OCI-LY1 (cell line): ENCODE measurements around the gene ELMOD1.

Source experiments
- H2AFZ ChIP-seq: fragments of 200-600 bp; sonication (generic), shearing (Covaris generic); 2 replicates; pipeline ENCODE4 v1.6.0; 2014; ENCODE audit warnings: antibody characterized with exemption, mild to moderate bottlenecking, low read length
- H3F3A ChIP-seq: fragments of 200-600 bp; sonication (generic), shearing (Covaris generic); 2 replicates; pipeline ENCODE4 v1.6.0; 2014; ENCODE audit warnings: mild to moderate bottlenecking, antibody characterized with exemption, low read length, moderate library complexity; ENCODE audit not compliant: insufficient read depth
- H3K27ac ChIP-seq: fragments of 200-600 bp; sonication (generic); 2 replicates; pipeline ENCODE4 v1.5.1; 2014; ENCODE audit warnings: low read length, mixed run types, mild to moderate bottlenecking, low read depth; ENCODE audit not compliant: poor library complexity, severe bottlenecking
- H3K27me3 ChIP-seq: fragments of 200-600 bp; sonication (generic); 2 replicates; pipeline ENCODE4 v1.6.0; 2014; ENCODE audit warnings: antibody characterized with exemption, mild to moderate bottlenecking, low read length, moderate library complexity; ENCODE audit not compliant: insufficient read depth
- H3K36me3 ChIP-seq: fragments of 200-600 bp; sonication (generic); 2 replicates; pipeline ENCODE4 v1.6.1; 2014; ENCODE audit warnings: mild to moderate bottlenecking, antibody characterized with exemption, low read length, moderate library complexity, mixed read lengths; ENCODE audit not compliant: insufficient read depth
- H3K4me1 ChIP-seq: fragments of 200-600 bp; sonication (generic); 2 replicates; pipeline ENCODE4 v1.5.1; 2014; ENCODE audit warnings: mild to moderate bottlenecking, low read length, moderate library complexity; ENCODE audit not compliant: insufficient read depth, severe bottlenecking
- H3K4me2 ChIP-seq: fragments of 200-600 bp; sonication (generic), shearing (Covaris generic); 2 replicates; pipeline ENCODE4 v1.6.1; 2014; ENCODE audit warnings: low read length
- H3K4me3 ChIP-seq: fragments of 200-600 bp; sonication (generic); 2 replicates; pipeline ENCODE4 v1.5.1; 2014; ENCODE audit warnings: low read length, low read depth, mild to moderate bottlenecking, mixed read lengths; ENCODE audit not compliant: poor library complexity, severe bottlenecking
- H3K79me2 ChIP-seq: fragments of 200-600 bp; shearing (Covaris generic); 2 replicates; pipeline ENCODE4 v1.6.1; 2016; ENCODE audit warnings: mixed run types, low read length, mixed read lengths; ENCODE audit not compliant: insufficient read depth
- H3K9ac ChIP-seq: fragments of 200-600 bp; sonication (generic), shearing (Covaris generic); 2 replicates; pipeline ENCODE4 v1.6.1; 2014; ENCODE audit warnings: mild to moderate bottlenecking, low read length, mixed read lengths
- H3K9me2 ChIP-seq: fragments of 200-600 bp; sonication (generic), shearing (Covaris generic); 2 replicates; pipeline ENCODE4 v1.6.1; 2014; ENCODE audit warnings: low read depth, mild to moderate bottlenecking, low read length, mixed read lengths
- H3K9me3 ChIP-seq: fragments of 200-600 bp; shearing (Covaris generic); 2 replicates; pipeline ENCODE4 v1.6.1; 2014; ENCODE audit warnings: low read length, mixed read lengths
- H4K20me1 ChIP-seq: fragments of 200-600 bp; sonication (generic), shearing (Covaris generic); 2 replicates; pipeline ENCODE4 v1.6.0; 2016; ENCODE audit warnings: mild to moderate bottlenecking, low read length; ENCODE audit not compliant: insufficient read depth
- CTCF ChIP-seq: fragments of 200-600 bp; sonication (generic), shearing (Covaris generic); IDR thresholded peaks from 2 replicates; pipeline ENCODE4 v1.5.1; 2017; ENCODE audit warnings: mild to moderate bottlenecking, antibody characterized with exemption, low read length, moderate library complexity, mixed read lengths
- EZH2 ChIP-seq: fragments of 200-600 bp; sonication (generic), shearing (Covaris generic); IDR thresholded peaks from 2 replicates; pipeline ENCODE4 v1.8.0; 2017; ENCODE audit warnings: borderline replicate concordance, mixed run types, mild to moderate bottlenecking, antibody characterized with exemption, low read length, moderate library complexity, mixed read lengths

Gene ELMOD1

GRCh38 chr11:107695446-107695845, 104.5 kb downstream of the ELMOD1 start:
- Histone ChIP-seq H3K36me3 (no peaks in the 10 kb centered on the region), H3K79me2 (no peaks in the 10 kb centered on the region), H3K9ac (no peak overlapping the region), H4K20me1 (no peaks in the 10 kb centered on the region), H2AFZ (no peak overlapping the region), H3K9me2 (no peaks in the 10 kb centered on the region), H3K4me1 (no peaks in the 10 kb centered on the region), H3F3A (no peaks in the 10 kb centered on the region), H3K27ac (no peak overlapping the region), H3K4me2 (no peak overlapping the region), H3K4me3 (no peak overlapping the region), H3K27me3 (no peaks in the 10 kb centered on the region), H3K9me3 (no peaks in the 10 kb centered on the region)
- TF ChIP-seq CTCF, result no peak
- no peak for TF ChIP-seq EZH2

- Histone ChIP-seq H3F3A (no peaks in the 10 kb centered on the region), H4K20me1 (no peaks in the 10 kb centered on the region), H3K9me3 (no peaks in the 10 kb centered on the region), H3K4me2 (no peak overlapping the region), H3K9ac (no peak overlapping the region), H3K27me3 (no peaks in the 10 kb centered on the region), H3K79me2 (no peaks in the 10 kb centered on the region), H3K9me2 (no peaks in the 10 kb centered on the region), H3K4me3 (no peak overlapping the region), H3K27ac (no peak overlapping the region), H3K4me1 (no peaks in the 10 kb centered on the region), H2AFZ (no peak overlapping the region), H3K36me3 (no peaks in the 10 kb centered on the region)
- TF ChIP-seq EZH2 (no peak), CTCF (no peak)
Observed at GRCh38 chr11:107696140-107696539, 105.2 kb downstream of the ELMOD1 start.

GRCh38 chr11:107697291-107697690, 106.3 kb downstream of the ELMOD1 start:
- Histone ChIP-seq H4K20me1 (no peaks in the 10 kb centered on the region), H3K9me3 (no peaks in the 10 kb centered on the region), H3K9me2 (no peaks in the 10 kb centered on the region), H3K9ac (no peak overlapping the region), H3K79me2 (no peaks in the 10 kb centered on the region), H3K27me3 (no peaks in the 10 kb centered on the region), H3K4me3 (no peak overlapping the region), H2AFZ (no peak overlapping the region), H3K36me3 (no peaks in the 10 kb centered on the region), H3K27ac (no peak overlapping the region), H3K4me2 (no peak overlapping the region), H3K4me1 (no peaks in the 10 kb centered on the region), H3F3A (no peaks in the 10 kb centered on the region)
- no peak for TF ChIP-seq EZH2
- TF ChIP-seq CTCF, result no peak
